ENCODE data around the gene ACTR3.

ACTR3 gene

DNA sequence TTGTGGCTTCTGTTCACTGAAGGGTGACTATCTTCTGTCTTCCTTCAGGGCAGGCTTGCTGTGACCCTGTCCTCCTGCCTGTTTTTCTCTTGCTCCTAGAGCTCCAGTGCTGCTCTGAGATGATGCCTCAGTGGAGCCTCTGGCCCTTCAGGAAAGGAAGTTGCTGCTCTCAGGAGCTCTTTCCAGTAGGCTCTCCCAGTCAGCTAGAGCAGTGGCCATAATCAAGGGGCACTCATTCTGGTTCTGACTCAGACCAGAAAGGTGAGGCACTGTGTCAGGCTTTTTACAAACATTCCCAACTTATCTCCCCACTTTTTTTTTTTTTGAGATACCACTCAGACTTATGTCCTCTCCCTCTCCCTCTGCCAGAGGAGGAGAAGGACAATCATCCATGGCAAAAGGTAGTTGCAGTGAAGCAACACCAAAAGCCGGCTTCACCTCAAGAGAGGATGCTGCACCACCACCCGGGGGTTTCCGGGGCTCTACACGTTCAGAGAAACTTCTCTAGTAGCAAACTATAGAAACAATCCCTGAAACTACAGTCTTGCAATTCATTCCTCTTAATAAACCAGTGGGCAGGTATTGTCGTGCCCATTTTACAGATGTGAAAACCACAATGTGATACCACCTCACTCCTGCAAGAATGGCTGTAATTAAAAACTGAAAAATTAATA, 115.4 kb downstream of the ACTR3 start:
- DNase-seq, result no peak

DNA sequence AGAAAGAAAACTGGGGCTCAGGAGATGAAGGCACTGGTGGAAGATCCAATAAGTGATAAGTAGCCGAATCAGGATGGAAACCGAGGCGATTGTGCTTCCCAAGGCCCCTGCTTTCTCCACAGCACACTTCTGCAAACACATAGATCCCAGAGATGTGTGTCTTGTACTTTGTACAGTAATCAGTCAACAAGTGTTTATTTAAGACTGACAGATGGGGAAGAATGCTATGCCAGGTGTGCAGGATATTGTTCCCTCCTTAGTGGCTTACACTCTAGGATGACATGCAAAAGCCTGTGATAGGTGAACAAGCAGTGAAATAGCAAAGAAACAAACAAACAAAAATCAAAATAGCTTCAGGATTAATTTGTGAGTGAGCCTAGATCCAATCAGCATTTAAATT, 116.6 kb downstream of the ACTR3 start:
- no peak for DNase-seq

DNA sequence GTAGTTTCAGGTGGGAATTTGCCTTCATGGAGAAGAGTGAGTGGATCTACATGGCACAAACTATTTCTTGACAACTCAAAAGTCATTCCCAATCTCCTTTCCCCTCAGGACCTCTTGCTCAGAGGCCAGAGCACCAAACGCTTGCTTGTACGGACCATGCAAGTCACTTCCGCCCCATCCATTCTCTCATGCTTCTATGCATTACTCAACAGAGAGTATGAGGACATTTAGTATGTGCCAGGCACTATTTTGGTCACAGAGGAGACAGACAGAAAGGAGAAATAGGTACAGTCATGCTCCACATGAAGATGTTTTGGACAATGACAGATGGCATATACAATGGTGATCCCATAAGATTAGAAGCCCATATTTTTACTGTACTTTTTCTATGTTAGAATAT, 117.5 kb downstream of the ACTR3 start:
- DNase-seq, result peak in 2 of 3 donors; percentile 33 to 35

DNA sequence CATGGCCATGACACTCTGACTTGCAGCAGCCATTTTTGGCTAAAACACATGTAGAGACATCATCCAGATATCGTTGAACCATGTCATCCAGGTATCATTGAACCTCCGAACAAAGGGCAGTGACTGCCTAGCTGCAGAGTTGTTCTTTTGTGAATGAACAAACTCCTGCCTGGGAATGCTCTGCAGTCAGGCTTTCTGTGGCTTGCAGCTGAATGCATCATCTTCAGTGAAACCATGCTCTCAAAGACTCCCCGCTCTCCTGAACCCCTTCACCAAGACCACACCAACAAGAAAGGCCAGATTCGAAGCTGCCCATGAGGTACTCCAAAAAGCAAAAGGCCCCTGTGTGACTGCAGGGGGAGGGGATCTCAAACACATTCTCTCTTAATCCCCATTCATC, 118.8 kb downstream of the ACTR3 start:
- no peak for DNase-seq

DNA sequence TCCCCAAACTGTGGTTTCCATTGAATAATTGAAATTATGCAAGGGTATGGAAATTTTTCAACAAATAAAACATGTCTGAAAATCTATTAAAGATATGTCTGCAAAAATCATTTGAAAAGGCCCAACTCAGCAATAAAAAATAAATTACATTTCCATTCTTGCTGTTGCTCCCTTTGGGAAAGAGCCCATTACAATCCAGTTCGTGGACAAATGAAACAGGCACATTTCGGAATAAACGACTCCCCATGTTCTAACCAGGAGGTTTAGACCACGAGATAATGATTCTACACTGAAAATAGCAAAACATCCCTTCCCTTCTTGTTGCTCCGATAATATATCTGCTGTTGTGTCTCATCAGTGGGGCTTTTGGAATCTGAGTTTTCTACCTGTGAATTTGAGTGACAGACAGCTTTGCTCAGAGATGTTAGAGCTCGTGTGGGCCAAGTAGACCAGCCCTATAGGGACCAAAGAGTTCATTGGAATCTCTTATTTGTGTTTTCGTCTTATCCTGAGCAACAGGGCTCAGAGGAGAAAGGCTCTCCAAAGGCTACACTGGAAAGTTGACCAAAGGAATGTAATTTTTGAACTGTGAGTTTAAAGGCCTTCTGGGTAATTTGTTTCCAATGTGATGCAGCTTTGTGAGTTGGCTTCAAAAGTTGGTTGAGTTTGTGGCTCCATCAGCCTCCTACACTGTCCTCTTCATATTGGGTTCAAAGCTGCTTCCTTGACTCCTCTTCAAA, 119.5 kb downstream of the ACTR3 start:
- no peak for DNase-seq

DNA sequence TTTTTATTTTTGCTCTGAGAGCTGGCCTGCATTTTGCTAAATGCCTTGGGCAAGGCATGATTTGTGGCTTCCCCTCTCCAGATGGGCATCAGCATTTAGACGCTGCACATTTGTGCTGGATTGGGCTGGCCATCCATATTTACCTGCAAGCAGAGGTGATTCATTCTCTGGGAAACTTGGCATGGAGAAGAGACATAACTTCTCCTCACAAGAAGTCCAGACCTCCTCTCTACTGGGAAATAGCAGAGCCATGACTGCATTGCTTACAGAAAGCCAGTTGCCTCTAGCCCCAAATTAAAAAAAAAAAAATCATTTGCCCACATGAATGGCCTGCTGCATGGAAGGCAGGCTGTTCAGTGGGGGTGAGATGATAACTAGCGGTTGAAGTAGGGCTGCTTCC, 120.1 kb downstream of the ACTR3 start:
- DNase-seq, result no peak

DNA sequence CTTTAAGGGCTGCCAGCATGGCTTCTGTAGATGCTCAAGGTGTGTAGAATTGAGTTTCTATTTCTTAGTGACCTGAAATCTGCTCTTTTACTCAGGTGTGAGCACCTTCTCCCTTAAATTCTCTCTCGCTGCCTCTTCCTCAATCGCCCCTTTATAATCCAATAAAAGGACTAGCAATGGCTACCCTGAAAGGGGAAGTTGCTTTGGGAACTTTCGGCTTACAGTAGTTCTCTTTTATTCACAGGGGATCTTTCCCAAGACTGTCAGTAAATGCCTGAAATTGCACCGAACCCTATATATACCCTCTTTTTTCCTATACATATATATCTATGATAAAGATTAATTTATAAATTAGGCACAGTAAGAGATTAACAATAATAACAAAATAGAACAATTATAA, 121.8 kb downstream of the ACTR3 start:
- DNase-seq, result peak; percentile 67 to 80 (median 72)

Measured in suppressor macrophage treated with lipopolysaccharide for 1 hour (primary cell).